Mesenchymal stem cell (in vitro differentiated cells and primary cell): ENCODE data around the gene PIP5K1B.

Experiments
- DNase-seq: peaks from one replicate; pipeline ENCODE4 v3.0.0-alpha.2; 2013
- H2AFZ ChIP-seq: one replicate; pipeline ENCODE4 v1.6.1; 2013; ENCODE audit warnings: low read depth, mild to moderate bottlenecking, control low read depth, inconsistent platforms, low read length, moderate library complexity
- H2AK5ac ChIP-seq: 2 replicates; pipeline ENCODE4 v1.6.1; 2013; ENCODE audit warnings: low read length, moderate library complexity, mild to moderate bottlenecking, inconsistent platforms; ENCODE audit not compliant: severe bottlenecking
- H2BK120ac ChIP-seq: one replicate; pipeline ENCODE4 v1.6.1; 2013; ENCODE audit warnings: low read depth, mild to moderate bottlenecking, inconsistent platforms, low read length, moderate library complexity
- H2BK12ac ChIP-seq, 2 experiments: one replicate each; pipeline ENCODE4 v1.6.1; 2013; ENCODE audit warnings: inconsistent platforms in 2 of 2, low read length in 2 of 2, mild to moderate bottlenecking in 2 of 2, moderate library complexity in 2 of 2, control low read depth in 1 of 2
- H2BK15ac ChIP-seq: one replicate; pipeline ENCODE4 v1.6.1; 2013; ENCODE audit warnings: mild to moderate bottlenecking, low read depth, inconsistent platforms; ENCODE audit not compliant: poor library complexity, severe bottlenecking
- H2BK5ac ChIP-seq: 2 replicates; pipeline ENCODE4 v1.6.1; 2013; ENCODE audit warnings: low read depth, mild to moderate bottlenecking, low read length, control low read depth, inconsistent platforms; ENCODE audit not compliant: poor library complexity, severe bottlenecking
- H3K14ac ChIP-seq, 2 experiments: one replicate each; pipeline ENCODE4 v1.6.1; 2013; ENCODE audit warnings: inconsistent platforms in 2 of 2, low read length in 2 of 2, control low read depth in 1 of 2, mild to moderate bottlenecking in 1 of 2, moderate library complexity in 1 of 2
- H3K18ac ChIP-seq, 2 experiments: one replicate each; pipeline ENCODE4 v1.6.1; 2013; ENCODE audit warnings: inconsistent platforms in 2 of 2, low read length in 2 of 2, control low read depth in 1 of 2, low read depth in 1 of 2, mild to moderate bottlenecking in 1 of 2
- H3K23ac ChIP-seq, 2 experiments: one replicate each; pipeline ENCODE4 v1.6.1; 2013; ENCODE audit warnings: inconsistent platforms in 2 of 2, low read length in 2 of 2, mild to moderate bottlenecking in 2 of 2, moderate library complexity in 2 of 2, control low read depth in 1 of 2
- H3K27ac ChIP-seq: 2 replicates; pipeline ENCODE4 v1.5.1; 2013; ENCODE audit warnings: mild to moderate bottlenecking, moderate library complexity, low read length, control low read depth, inconsistent platforms; ENCODE audit not compliant: poor library complexity, severe bottlenecking
- H3K27me3 ChIP-seq, 2 experiments: 2 replicates each; pipeline versions ENCODE4 v1.6.1 to v1.7.0; 2013; ENCODE audit warnings: low read length in 2 of 2, mild to moderate bottlenecking in 2 of 2, moderate library complexity in 2 of 2, control low read depth in 1 of 2, inconsistent platforms in 1 of 2; ENCODE audit not compliant: control insufficient read depth in 1 of 2, insufficient read depth in 1 of 2
- H3K36me3 ChIP-seq, 2 experiments: 2 replicates each; pipeline versions ENCODE4 v1.6.1 to v1.7.0; 2013; ENCODE audit warnings: low read length in 2 of 2, control low read depth in 1 of 2, inconsistent platforms in 1 of 2, low read depth in 1 of 2, mild to moderate bottlenecking in 1 of 2; ENCODE audit not compliant: insufficient read depth in 2 of 2, control insufficient read depth in 1 of 2
- H3K4ac ChIP-seq, 2 experiments: one replicate each; pipeline ENCODE4 v1.6.1; 2013; ENCODE audit warnings: inconsistent platforms in 2 of 2, low read length in 2 of 2, mild to moderate bottlenecking in 2 of 2, moderate library complexity in 2 of 2, control low read depth in 1 of 2, low read depth in 1 of 2
- H3K4me1 ChIP-seq: 2 replicates; pipeline ENCODE4 v1.6.1; 2013; ENCODE audit warnings: low read depth, low read length, control low read depth; ENCODE audit not compliant: control insufficient read depth, insufficient read depth
- H3K4me2 ChIP-seq: 2 replicates; pipeline ENCODE4 v1.6.1; 2013; ENCODE audit warnings: low read length, mild to moderate bottlenecking, inconsistent platforms; ENCODE audit not compliant: poor library complexity, severe bottlenecking
- H3K4me3 ChIP-seq, 2 experiments: 2 replicates each; pipeline versions ENCODE4 v1.5.1 to v1.7.0; 2013; ENCODE audit warnings: low read length in 2 of 2, mild to moderate bottlenecking in 2 of 2, control low read depth in 1 of 2, low read depth in 1 of 2; ENCODE audit not compliant: insufficient read depth in 1 of 2
- H3K79me1 ChIP-seq: replicated peaks from 2 replicates; pipeline ENCODE4 v1.6.1; 2013; ENCODE audit warnings: mild to moderate bottlenecking, control low read depth, low read length, inconsistent platforms; ENCODE audit not compliant: poor library complexity, severe bottlenecking
- H3K9ac ChIP-seq: 2 replicates; pipeline ENCODE4 v1.7.0; 2013; ENCODE audit warnings: mild to moderate bottlenecking, low read length, moderate library complexity
- H3K9me3 ChIP-seq: 2 replicates; pipeline ENCODE4 v1.7.0; 2013; ENCODE audit warnings: mild to moderate bottlenecking, low read length; ENCODE audit not compliant: control insufficient read depth
- H4K8ac ChIP-seq: one replicate; pipeline ENCODE4 v1.6.1; 2013; ENCODE audit warnings: inconsistent platforms, mild to moderate bottlenecking, low read length, moderate library complexity
- H4K91ac ChIP-seq: one replicate; pipeline ENCODE4 v1.6.1; 2013; ENCODE audit warnings: mild to moderate bottlenecking, low read length, inconsistent platforms
- WGBS: methylation state at CpG from one replicate; pipeline ENCODE4 v1.1.7; 2013; ENCODE audit warnings: mixed read lengths; 5-methylcytosine and 5-hydroxymethylcytosine counted together

The PIP5K1B gene

GRCh38 chr9:68782546-68782945 is 77.5 kb downstream of the PIP5K1B start:
- H2BK5ac ChIP-seq = no peak overlapping the region
- no peak overlapping the region for H2AK5ac ChIP-seq
- H3K4ac ChIP-seq = no peak overlapping the region
- no peaks in the 10 kb centered on the region for H3K9me3 ChIP-seq
- H3K14ac ChIP-seq = no peak overlapping the region
- no peak overlapping the region for H3K4me3 ChIP-seq
- 91% methylated on average over 3 of the region's 3 CpGs for WGBS
- H3K27ac ChIP-seq = no peak overlapping the region
- H2BK15ac ChIP-seq = no peak overlapping the region
- H3K79me1 ChIP-seq = peaks cover 11% of the 10 kb centered on the region
- H4K91ac ChIP-seq = no peak overlapping the region
- H4K8ac ChIP-seq = no peak overlapping the region
- DNase-seq = no peak
- H3K36me3 ChIP-seq = peaks cover 0 to 4% of the 10 kb centered on the region in 2 experiments
- no peak overlapping the region for H3K23ac ChIP-seq
- H2AFZ ChIP-seq = no peak overlapping the region
- H3K9ac ChIP-seq = no peak overlapping the region
- H2BK12ac ChIP-seq = no peak overlapping the region
- peaks cover 5% of the 10 kb centered on the region for H3K4me1 ChIP-seq
- no peak overlapping the region for H3K18ac ChIP-seq
- H3K27me3 ChIP-seq = no peaks in the 10 kb centered on the region
- no peak overlapping the region for H2BK120ac ChIP-seq
- H3K4me2 ChIP-seq = no peak overlapping the region

- Histone ChIP-seq H2BK15ac (no peak overlapping the region), H2BK12ac (no peak overlapping the region), H3K27ac (no peak overlapping the region), H2AFZ (no peak overlapping the region), H3K14ac (no peak overlapping the region), H3K36me3 (peaks cover 0 to 4% of the 10 kb centered on the region in 2 experiments), H3K9me3 (no peaks in the 10 kb centered on the region), H2BK120ac (no peak overlapping the region), H3K27me3 (no peaks in the 10 kb centered on the region), H4K91ac (no peak overlapping the region), H4K8ac (no peak overlapping the region), H2AK5ac (no peak overlapping the region), H3K4ac (no peak overlapping the region), H3K4me3 (no peak overlapping the region), H2BK5ac (no peak overlapping the region), H3K4me2 (no peak overlapping the region), H3K4me1 (peaks cover 1% of the 10 kb centered on the region), H3K9ac (no peak overlapping the region), H3K79me1 (peaks cover 5% of the 10 kb centered on the region), H3K18ac (no peak overlapping the region), H3K23ac (no peak overlapping the region)
- WGBS = 100% methylated on average over 1 of the region's 2 CpGs
- no peak for DNase-seq
These were observed 80.9 kb downstream of the PIP5K1B start for GRCh38 chr9:68785965-68786364.

GRCh38 chr9:68791169-68791568 is 86.1 kb downstream of the PIP5K1B start:
- no peak overlapping the region for H3K4me2 ChIP-seq
- H3K4ac ChIP-seq = no peak overlapping the region
- H2AFZ ChIP-seq = no peak overlapping the region
- H3K9me3 ChIP-seq = no peaks in the 10 kb centered on the region
- H3K36me3 ChIP-seq = no peaks in the 10 kb centered on the region
- H2BK12ac ChIP-seq = no peak overlapping the region
- no peak overlapping the region for H2AK5ac ChIP-seq
- no peak overlapping the region for H3K4me3 ChIP-seq
- H3K18ac ChIP-seq = no peak overlapping the region
- 83% methylated on average over 3 of the region's 3 CpGs for WGBS
- no peak overlapping the region for H4K91ac ChIP-seq
- no peak overlapping the region for H2BK15ac ChIP-seq
- no peak overlapping the region for H3K9ac ChIP-seq
- no peak overlapping the region for H3K23ac ChIP-seq
- H3K27me3 ChIP-seq = no peaks in the 10 kb centered on the region
- H3K14ac ChIP-seq = no peak overlapping the region
- no peak for DNase-seq
- no peaks in the 10 kb centered on the region for H3K79me1 ChIP-seq
- H2BK120ac ChIP-seq = no peak overlapping the region
- no peak overlapping the region for H2BK5ac ChIP-seq
- H3K4me1 ChIP-seq = no peaks in the 10 kb centered on the region
- H4K8ac ChIP-seq = no peak overlapping the region
- no peak overlapping the region for H3K27ac ChIP-seq

- no peak overlapping the region for H2BK12ac ChIP-seq
- H3K14ac ChIP-seq = no peak overlapping the region
- H3K18ac ChIP-seq = no peak overlapping the region
- H2BK15ac ChIP-seq = no peak overlapping the region
- H3K9me3 ChIP-seq = no peaks in the 10 kb centered on the region
- H3K4me3 ChIP-seq = no peak overlapping the region
- peaks cover 0 to 5% of the 10 kb centered on the region in 2 experiments for H3K27me3 ChIP-seq
- H2BK120ac ChIP-seq = no peak overlapping the region
- DNase-seq = no peak
- H2AFZ ChIP-seq = no peak overlapping the region
- H4K8ac ChIP-seq = no peak overlapping the region
- no peak overlapping the region for H3K4me2 ChIP-seq
- H4K91ac ChIP-seq = no peak overlapping the region
- H3K27ac ChIP-seq = no peak overlapping the region
- H3K4ac ChIP-seq = no peak overlapping the region
- H3K79me1 ChIP-seq = no peaks in the 10 kb centered on the region
- no peaks in the 10 kb centered on the region for H3K4me1 ChIP-seq
- H3K36me3 ChIP-seq = no peaks in the 10 kb centered on the region
- no peak overlapping the region for H2BK5ac ChIP-seq
- H3K9ac ChIP-seq = no peak overlapping the region
- no peak overlapping the region for H2AK5ac ChIP-seq
- WGBS = 88% methylated on average over 4 of the region's 6 CpGs
- no peak overlapping the region for H3K23ac ChIP-seq
These were observed 88.7 kb downstream of the PIP5K1B start for GRCh38 chr9:68793605-68794343.
